HepG2 (cell line): ENCODE measurements around the gene INPP4B. TPM values are rescaled to one million over a fixed set of nuclear protein-coding genes. Genes with fewer than 3 reads are reported as not detected.

ENCODE experiments used
- ATAC-seq: fragments of 200-7000 bp; cut with Tn5 transposase; 3 replicates; pipeline ENCODE4 v1.9.1; 2020; ENCODE audit warnings: mild to moderate bottlenecking, moderate library complexity
- BruUV-seq: library from RNA; stranded (reverse); fragments of 400-500 nt; replicated peaks from 2 replicates; lab custom pipeline; 2021; lab: Mats Ljungman, UMichigan
- CTCF ChIA-PET: fragments of 300-600 bp; formaldehyde crosslinking; extraction: SDS; loops from one replicate; lab custom pipeline; 2021; ENCODE audit warnings: low total read pairs, inconsistent platforms, low intra/inter-chr PET ratio; lab: Yijun Ruan, JAX
- POLR2A ChIA-PET: fragments of 350-600 bp; sonication (Branson Sonifier 250); formaldehyde crosslinking; loops from one replicate; lab custom pipeline; 2020; ENCODE audit warnings: antibody characterized with exemption, inconsistent platforms; lab: Yijun Ruan, JAX
- DNase-seq: peaks from one replicate; pipeline ENCODE4 v3.0.0-alpha.2; 2015; ENCODE audit warnings: low spot score
- FAIRE-seq: peaks from 3 replicates; lab custom pipeline; 2011; peaks lifted over from hg19 to GRCh38; lab: Jason Lieb, UNC
- H2AFZ ChIP-seq: one replicate; pipeline ENCODE4 v1.6.1; 2011; ENCODE audit warnings: low read length, inconsistent platforms
- H3K27ac ChIP-seq: fragments of 300-600 bp; 3 replicates; pipeline ENCODE4 v1.8.0; 2011; ENCODE audit warnings: mixed run types, mild to moderate bottlenecking, mixed read lengths, low read length, inconsistent platforms; ENCODE audit not compliant: insufficient read depth; ENCODE audit errors: extremely low read length
- H3K27me3 ChIP-seq, 2 experiments: fragments of 200-600 bp in 1 of 2; 2 replicates in 1 of 2; 3 replicates in 1 of 2; pipeline versions ENCODE4 v1.6.0 to v1.8.0; 2011; ENCODE audit warnings: low read length in 2 of 2, mild to moderate bottlenecking in 2 of 2, moderate library complexity in 2 of 2, inconsistent platforms in 1 of 2; ENCODE audit not compliant: insufficient read depth in 2 of 2, control insufficient read depth in 1 of 2
- H3K36me3 ChIP-seq, 2 experiments: fragments of 200-600 bp in 1 of 2; replicated peaks in 1 of 2; 2 replicates in 1 of 2; 3 replicates in 1 of 2; pipeline versions ENCODE4 v1.5.1 to v1.8.0; 2011; ENCODE audit warnings: low read length in 2 of 2, inconsistent platforms in 1 of 2; ENCODE audit not compliant: insufficient read depth in 2 of 2, control insufficient read depth in 1 of 2
- H3K4me1 ChIP-seq: 2 replicates; pipeline ENCODE4 v1.5.1; 2012; ENCODE audit warnings: low read length, inconsistent platforms; ENCODE audit not compliant: insufficient read depth
- H3K4me2 ChIP-seq: 2 replicates; pipeline ENCODE4 v1.6.0; 2011; ENCODE audit warnings: low read depth, low read length, inconsistent platforms
- H3K4me3 ChIP-seq, 3 experiments: fragments of 200-600 bp in 1 of 3; sonication (generic), shearing (Covaris generic) in 1 of 3; replicated peaks in 1 of 3; 2 replicates each; pipeline ENCODE4 v1.5.1; 2011 to 2016; ENCODE audit warnings: low read length in 3 of 3, inconsistent platforms in 2 of 3, low read depth in 2 of 3, mild to moderate bottlenecking in 2 of 3, control low read depth in 1 of 3, mixed read lengths in 1 of 3; ENCODE audit not compliant: insufficient read depth in 1 of 3
- H3K79me2 ChIP-seq: one replicate; pipeline ENCODE4 v1.6.1; 2011; ENCODE audit warnings: low read length, inconsistent platforms; ENCODE audit not compliant: insufficient read depth
- H3K9ac ChIP-seq: 2 replicates; pipeline ENCODE4 v1.6.0; 2011; ENCODE audit warnings: mild to moderate bottlenecking, low read depth, low read length, inconsistent platforms; ENCODE audit not compliant: insufficient read depth
- H3K9me3 ChIP-seq: 2 replicates; pipeline ENCODE4 v1.5.1; 2012; ENCODE audit warnings: mild to moderate bottlenecking, low read length
- H4K20me1 ChIP-seq: 2 replicates; pipeline ENCODE4 v1.6.0; 2011; ENCODE audit warnings: inconsistent platforms, mild to moderate bottlenecking, low read length, moderate library complexity; ENCODE audit not compliant: insufficient read depth
- DBP ChIP-seq: sonication (generic); formaldehyde crosslinking; IDR thresholded peaks from 2 replicates; pipeline ENCODE4 v1.4.0; 2020; ENCODE audit warnings: missing genetic modification reagents; ENCODE audit errors: not compliant biosample characterization
- FOXJ3 ChIP-seq: sonication (generic); formaldehyde crosslinking; IDR thresholded peaks from 2 replicates; pipeline ENCODE4 v1.4.0; 2020; ENCODE audit warnings: missing genetic modification reagents, mild to moderate bottlenecking, borderline replicate concordance
- GABPA ChIP-seq, 2 experiments: IDR thresholded peaks; 2 replicates each; pipeline ENCODE4 v1.6.1; 2011 to 2016; ENCODE audit warnings: low read depth in 2 of 2, low read length in 1 of 2, missing biosample characterization in 1 of 2, missing genetic modification characterization in 1 of 2
- HDAC2 ChIP-seq: sonication (generic); formaldehyde crosslinking; IDR thresholded peaks from 2 replicates; pipeline ENCODE4 v1.4.0; 2020; ENCODE audit warnings: missing genetic modification reagents
- KLF12 ChIP-seq: sonication (generic); formaldehyde crosslinking; IDR thresholded peaks from 2 replicates; pipeline ENCODE4 v1.4.0; 2020; ENCODE audit warnings: missing genetic modification reagents, borderline replicate concordance
- MEIS1 ChIP-seq: sonication (generic); formaldehyde crosslinking; IDR thresholded peaks from 2 replicates; pipeline ENCODE4 v1.9.0; 2021; ENCODE audit warnings: mild to moderate bottlenecking, missing genetic modification reagents, moderate library complexity, borderline replicate concordance
- MIXL1 ChIP-seq: IDR thresholded peaks from 2 replicates; pipeline ENCODE4 v1.6.1; 2016
- ONECUT2 ChIP-seq: sonication (generic); formaldehyde crosslinking; IDR thresholded peaks from 2 replicates; pipeline ENCODE4 v1.4.0; 2020; ENCODE audit warnings: missing genetic modification reagents
- PLRG1 ChIP-seq: fragments of 450-650 bp; conservative IDR thresholded peaks from 2 replicates; pipeline ENCODE4 v1.6.1; 2016
- RARG ChIP-seq: sonication (generic); formaldehyde crosslinking; IDR thresholded peaks from 2 replicates; pipeline ENCODE4 v1.4.0; 2020; ENCODE audit warnings: low read depth, mild to moderate bottlenecking, missing genetic modification reagents
- SIX1 ChIP-seq: sonication (generic); formaldehyde crosslinking; IDR thresholded peaks from 2 replicates; pipeline ENCODE4 v1.4.0; 2020; ENCODE audit warnings: missing genetic modification reagents, borderline replicate concordance
- SKI ChIP-seq: fragments of 450-650 bp; IDR thresholded peaks from one replicate; pipeline ENCODE4 v1.6.1; 2018; ENCODE audit warnings: mild to moderate bottlenecking; ENCODE audit not compliant: partially characterized antibody
- THRA ChIP-seq: sonication (generic); formaldehyde crosslinking; IDR thresholded peaks from 2 replicates; pipeline ENCODE4 v1.4.0; 2020; ENCODE audit warnings: missing genetic modification reagents, borderline replicate concordance
- ZBTB33 ChIP-seq: sonication (generic); formaldehyde crosslinking; IDR thresholded peaks from 2 replicates; pipeline ENCODE4 v1.4.0; 2020; ENCODE audit warnings: missing genetic modification reagents
- ZNF251 ChIP-seq: sonication (generic); formaldehyde crosslinking; IDR thresholded peaks from 2 replicates; pipeline ENCODE4 v1.9.0; 2021; ENCODE audit warnings: mild to moderate bottlenecking, missing genetic modification reagents
- ZNF33A ChIP-seq: sonication (generic); formaldehyde crosslinking; IDR thresholded peaks from 2 replicates; pipeline ENCODE4 v1.5.1; 2020; ENCODE audit warnings: missing genetic modification reagents, mild to moderate bottlenecking, moderate library complexity, borderline replicate concordance
- ZNF543 ChIP-seq: sonication (generic); formaldehyde crosslinking; IDR thresholded peaks from 2 replicates; pipeline ENCODE4 v1.4.0; 2020; ENCODE audit warnings: mild to moderate bottlenecking, missing genetic modification reagents
- ZNF75D ChIP-seq: sonication (generic); formaldehyde crosslinking; IDR thresholded peaks from 2 replicates; pipeline ENCODE4 v1.8.1; 2023; ENCODE audit warnings: missing genetic modification reagents, mild to moderate bottlenecking, borderline replicate concordance
- WGBS: methylation state at CpG from one replicate; pipeline ENCODE4 v1.1.6; 2017; ENCODE audit warnings: low lambda C conversion rate; 5-methylcytosine and 5-hydroxymethylcytosine counted together
- in situ Hi-C: cut with HindIII; loops from 2 replicates; pipeline ENCODE4 v1.10.0; 2017; ENCODE audit warnings: low pct_unique_long_range_greater_than_20kb; ENCODE audit not compliant: extremely low pct_ligation_motif_present
- intact Hi-C: fragments of 100-400 bp; cut with micrococcal nuclease; formaldehyde crosslinking; loops from one replicate; pipeline ENCODE4 v1.10.0; 2022; ENCODE audit not compliant: unreplicated experiment
- polyA plus RNA-seq, 8 experiments: library from polyadenylated mRNA; depleted of rRNA in 3 of 8; stranded (reverse) in 7 of 8; unstranded in 1 of 8; fragments of >200 nt; fragmentation: Illumina TruSeq in 4 of 8; extraction: Trizol in 4 of 8; gene quantifications; 2 replicates each; pipeline versions ENCODE4 v1.2.1 to v1.2.3, GENCODE V29; 2011 to 2016; ENCODE audit warnings: low read depth in 4 of 8, missing spikeins in 1 of 8, mixed read lengths in 1 of 8; ENCODE audit not compliant: insufficient read depth in 1 of 8
- total RNA-seq, 5 experiments: library from RNA; depleted of rRNA; stranded (reverse); fragments of >200 nt; fragmentation: Illumina TruSeq; extraction: Trizol; gene quantifications; 2 replicates each; pipeline ENCODE4 v1.2.3, GENCODE V29; 2016; ENCODE audit warnings: low read depth in 1 of 5
- TF ChIP-seq, protein P1 (sequence below): sonication (generic); formaldehyde crosslinking; conservative IDR thresholded peaks from 2 replicates; pipeline ENCODE4 v1.4.0; 2020; ENCODE audit warnings: missing genetic modification reagents

Gene INPP4B
- total and polyA plus RNA-seq, 2 of the 13 experiments (the other 11 are each of a cell fraction or from before 2014, with no cell fraction given) = not detected

GRCh38 chr4:142158980-142159379 lies 687.1 kb downstream of the INPP4B start:
- H3K4me2 ChIP-seq = no peak overlapping the region
- BruUV-seq = no TSS peak
- H3K27me3 ChIP-seq = no peaks in the 10 kb centered on the region; a peak in 1 of 5 replicates
- H4K20me1 ChIP-seq = no peaks in the 10 kb centered on the region
- TF ChIP-seq HDAC2 (CRISPR knock-in tag) (no peak), MIXL1 (no peak), ONECUT2 (CRISPR knock-in tag) (no peak), RARG (CRISPR knock-in tag) (no peak), PLRG1 (no peak), ZNF75D (CRISPR knock-in tag) (no peak), ZNF33A (no peak), MEIS1 (CRISPR knock-in tag) (no peak), ZNF251 (CRISPR knock-in tag) (no peak), GABPA (IDR thresholded peaks at IDR 0.05; ENCODE audit: low read depth, low read length) (no peak), GABPA (CRISPR knock-in tag; IDR thresholded peaks at IDR 0.05; ENCODE audit: low read depth) (no peak), THRA (CRISPR knock-in tag) (no peak), FOXJ3 (CRISPR knock-in tag) (no peak), SKI (no peak), KLF12 (no peak), DBP (CRISPR knock-in tag) (no peak), ZBTB33 (CRISPR knock-in tag) (no peak), SIX1 (no peak), ZNF543 (CRISPR knock-in tag) (no peak)
- TF ChIP-seq, protein P1, sequence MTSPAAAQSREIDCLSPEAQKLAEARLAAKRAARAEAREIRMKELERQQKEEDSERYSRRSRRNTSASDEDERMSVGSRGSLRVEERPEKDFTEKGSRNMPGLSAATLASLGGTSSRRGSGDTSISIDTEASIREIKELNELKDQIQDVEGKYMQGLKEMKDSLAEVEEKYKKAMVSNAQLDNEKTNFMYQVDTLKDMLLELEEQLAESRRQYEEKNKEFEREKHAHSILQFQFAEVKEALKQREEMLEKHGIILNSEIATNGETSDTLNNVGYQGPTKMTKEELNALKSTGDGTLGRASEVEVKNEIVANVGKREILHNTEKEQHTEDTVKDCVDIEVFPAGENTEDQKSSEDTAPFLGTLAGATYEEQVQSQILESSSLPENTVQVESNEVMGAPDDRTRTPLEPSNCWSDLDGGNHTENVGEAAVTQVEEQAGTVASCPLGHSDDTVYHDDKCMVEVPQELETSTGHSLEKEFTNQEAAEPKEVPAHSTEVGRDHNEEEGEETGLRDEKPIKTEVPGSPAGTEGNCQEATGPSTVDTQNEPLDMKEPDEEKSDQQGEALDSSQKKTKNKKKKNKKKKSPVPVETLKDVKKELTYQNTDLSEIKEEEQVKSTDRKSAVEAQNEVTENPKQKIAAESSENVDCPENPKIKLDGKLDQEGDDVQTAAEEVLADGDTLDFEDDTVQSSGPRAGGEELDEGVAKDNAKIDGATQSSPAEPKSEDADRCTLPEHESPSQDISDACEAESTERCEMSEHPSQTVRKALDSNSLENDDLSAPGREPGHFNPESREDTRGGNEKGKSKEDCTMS = no peak
- no peak for ATAC-seq
- H2AFZ ChIP-seq = no peak overlapping the region
- H3K9ac ChIP-seq = no peak overlapping the region
- in situ Hi-C loops (no loop called here), intact Hi-C loops (no loop called here)
- H3K4me3 ChIP-seq = no peak overlapping the region
- ChIA-PET POLR2A (no interaction called here), CTCF (no interaction called here)
- no peak for FAIRE-seq
- H3K79me2 ChIP-seq = no peaks in the 10 kb centered on the region
- no peak for DNase-seq
- H3K4me1 ChIP-seq = no peaks in the 10 kb centered on the region
- no peaks in the 10 kb centered on the region for H3K9me3 ChIP-seq
- WGBS = 0% methylated on average over 2 of the region's 2 CpGs
- H3K36me3 ChIP-seq = no peaks in the 10 kb centered on the region
- no peak overlapping the region for H3K27ac ChIP-seq
